ENCODE measurements around the gene C1orf94. TPM values are rescaled to one million over a fixed set of nuclear protein-coding genes. Genes with fewer than 3 reads are reported as not detected.

The C1orf94 gene
- total and polyA plus RNA-seq, 2 donors (not counting 1 experiment from before 2014, with no cell fraction given): not detected

GRCh38 chr1:34149501-34149900 is 27.2 kb upstream of the C1orf94 start:
- WGBS (ENCODE audit: insufficient coverage): 33% methylated on average over 2 of the region's 3 CpGs

GRCh38 chr1:34153246-34153645 is 23.5 kb upstream of the C1orf94 start:
- H3K36me3 ChIP-seq (replicated peaks in 1 of 2; ENCODE audit: control extremely low read depth in 1 of 2, control insufficient read depth in 1 of 2, extremely low read depth in 1 of 2, insufficient read depth in 2 of 2, low read length in 1 of 2): no peaks in the 10 kb centered on the region
- H3K4me3 ChIP-seq (ENCODE audit: control extremely low read depth in 1 of 5, extremely low read depth in 1 of 5, insufficient read depth in 1 of 5, low read depth in 2 of 5, low read length in 4 of 5): no peak overlapping the region
- ATAC-seq (ENCODE audit: low read depth): no peak
- WGBS (ENCODE audit: insufficient coverage): 98% methylated on average over 4 of the region's 4 CpGs
- ChIA-PET CTCF (no interaction called here), POLR2A (no interaction called here)
- intact Hi-C loops (cut with micrococcal nuclease): no loop called here
- no peak overlapping the region for H3K9ac ChIP-seq (ENCODE audit: low read length)
- no peak overlapping the region for H3K27ac ChIP-seq (ENCODE audit: low read length in 2 of 2)
- Mint-ChIP-seq H3K4me1 (no peaks in the 10 kb centered on the region), H3K9me3 (ENCODE audit: insufficient read depth) (no peaks in the 10 kb centered on the region), H3K4me3 (no peak overlapping the region), H3K27me3 (peaks cover 43% of the 10 kb centered on the region), H3K27ac (no peak overlapping the region)
- H3K27me3 ChIP-seq (replicated peaks in 1 of 4; ENCODE audit: control extremely low read depth in 1 of 4, control insufficient read depth in 3 of 4, insufficient read depth in 4 of 4, low read length in 3 of 4): peaks cover 0 to 8% (median 0%) of the 10 kb centered on the region in 4 experiments
- no peak overlapping the region for H2AFZ ChIP-seq (ENCODE audit: insufficient read depth, low read depth, low read length, poor library complexity, severe bottlenecking)
- H3K79me2 ChIP-seq (ENCODE audit: control insufficient read depth, insufficient read depth, low read length): no peaks in the 10 kb centered on the region
- H3K9me3 ChIP-seq (ENCODE audit: control extremely low read depth in 1 of 3, control insufficient read depth in 2 of 3, insufficient read depth in 1 of 3, low read length in 2 of 3): peaks cover 0 to 2% (median 0%) of the 10 kb centered on the region in 3 donors
- H3K4me1 ChIP-seq (ENCODE audit: control insufficient read depth in 2 of 2, insufficient read depth in 2 of 2, low read length in 2 of 2): no peaks in the 10 kb centered on the region
- no peaks in the 10 kb centered on the region for H4K20me1 ChIP-seq (ENCODE audit: control insufficient read depth, insufficient read depth, low read length, poor library complexity, severe bottlenecking)
- DNase-seq: no peak
- TF ChIP-seq CTCF (IDR thresholded peaks at IDR 0.05) (no peak), EZH2 (IDR thresholded peaks at IDR 0.05; ENCODE audit: borderline replicate concordance, insufficient read depth, low read depth, low read length, poor library complexity, severe bottlenecking) (no peak)
- no peak overlapping the region for H3K4me2 ChIP-seq (replicated peaks; ENCODE audit: low read depth, low read length, poor library complexity, severe bottlenecking)

More at GRCh38 chr1:34149501-34149900, 27.2 kb upstream of the C1orf94 start:
- Histone ChIP-seq H3K27me3 (replicated peaks in 1 of 4; ENCODE audit: control extremely low read depth in 1 of 4, control insufficient read depth in 3 of 4, insufficient read depth in 4 of 4, low read length in 3 of 4) (peaks cover 0 to 6% (median 0%) of the 10 kb centered on the region in 4 experiments), H3K4me2 (replicated peaks; ENCODE audit: low read depth, low read length, poor library complexity, severe bottlenecking) (no peak overlapping the region), H3K9ac (ENCODE audit: low read length) (no peak overlapping the region), H3K36me3 (replicated peaks in 1 of 2; ENCODE audit: control extremely low read depth in 1 of 2, control insufficient read depth in 1 of 2, extremely low read depth in 1 of 2, insufficient read depth in 2 of 2, low read length in 1 of 2) (no peaks in the 10 kb centered on the region), H3K79me2 (ENCODE audit: control insufficient read depth, insufficient read depth, low read length) (no peaks in the 10 kb centered on the region), H4K20me1 (ENCODE audit: control insufficient read depth, insufficient read depth, low read length, poor library complexity, severe bottlenecking) (no peaks in the 10 kb centered on the region), H3K9me3 (ENCODE audit: control extremely low read depth in 1 of 3, control insufficient read depth in 2 of 3, insufficient read depth in 1 of 3, low read length in 2 of 3) (peaks cover 0 to 2% (median 0%) of the 10 kb centered on the region in 3 donors), H3K4me3 (ENCODE audit: control extremely low read depth in 1 of 5, extremely low read depth in 1 of 5, insufficient read depth in 1 of 5, low read depth in 2 of 5, low read length in 4 of 5) (no peak overlapping the region), H3K27ac (ENCODE audit: low read length in 2 of 2) (no peak overlapping the region), H3K4me1 (ENCODE audit: control insufficient read depth in 2 of 2, insufficient read depth in 2 of 2, low read length in 2 of 2) (no peaks in the 10 kb centered on the region), H2AFZ (ENCODE audit: insufficient read depth, low read depth, low read length, poor library complexity, severe bottlenecking) (no peak overlapping the region)
- Mint-ChIP-seq H3K27me3 (peaks cover 29% of the 10 kb centered on the region), H3K4me1 (no peaks in the 10 kb centered on the region), H3K27ac (no peak overlapping the region), H3K4me3 (no peak overlapping the region), H3K9me3 (ENCODE audit: insufficient read depth) (no peaks in the 10 kb centered on the region)
- POLR2A ChIA-PET: no interaction called here
- TF ChIP-seq CTCF (IDR thresholded peaks at IDR 0.05) (no peak), EZH2 (IDR thresholded peaks at IDR 0.05; ENCODE audit: borderline replicate concordance, insufficient read depth, low read depth, low read length, poor library complexity, severe bottlenecking) (no peak)
- intact Hi-C loops (cut with micrococcal nuclease): no loop called here
- ATAC-seq (ENCODE audit: low read depth) (no peak), DNase-seq (no peak)
- CTCF ChIA-PET: no interaction called here
